H9 (cell line): Measurements from ENCODE around the gene DCC. TPM values are rescaled to one million over a fixed set of nuclear protein-coding genes. Genes with fewer than 3 reads are reported as not detected.

Source experiments
- DNase-seq: peaks from one replicate; pipeline ENCODE4 v3.0.0-alpha.2; 2017
- H2AFZ ChIP-seq: one replicate; pipeline ENCODE4 v1.6.1; 2013; ENCODE audit warnings: mild to moderate bottlenecking, low read length, control low read depth, moderate library complexity
- H2AK5ac ChIP-seq: 2 replicates; pipeline ENCODE4 v1.6.1; 2013; ENCODE audit warnings: low read length, control low read depth, mixed read lengths; ENCODE audit not compliant: insufficient read length
- H2BK120ac ChIP-seq: one replicate; pipeline ENCODE4 v1.6.1; 2013; ENCODE audit warnings: low read depth, mild to moderate bottlenecking, low read length, control low read depth, inconsistent platforms; ENCODE audit not compliant: poor library complexity, severe bottlenecking
- H2BK12ac ChIP-seq: 2 replicates; pipeline ENCODE4 v1.6.1; 2013; ENCODE audit warnings: low read length, control low read depth, mixed read lengths, low read depth; ENCODE audit not compliant: insufficient read length
- H2BK15ac ChIP-seq: 2 replicates; pipeline ENCODE4 v1.6.1; 2013; ENCODE audit warnings: low read depth, low read length, control low read depth
- H2BK20ac ChIP-seq: one replicate; pipeline ENCODE4 v1.6.1; 2013; ENCODE audit warnings: low read depth, mild to moderate bottlenecking, low read length, control low read depth, inconsistent platforms; ENCODE audit not compliant: poor library complexity, severe bottlenecking
- H2BK5ac ChIP-seq: 2 replicates; pipeline ENCODE4 v1.6.1; 2013; ENCODE audit warnings: low read length, control low read depth, mixed read lengths; ENCODE audit not compliant: insufficient read length
- H3K14ac ChIP-seq: 2 replicates; pipeline ENCODE4 v1.6.1; 2013; ENCODE audit warnings: low read length, control low read depth; ENCODE audit not compliant: insufficient read depth
- H3K18ac ChIP-seq: 2 replicates; pipeline ENCODE4 v1.6.1; 2013; ENCODE audit warnings: low read depth, mild to moderate bottlenecking, mixed read lengths, low read length, control low read depth; ENCODE audit not compliant: insufficient read length
- H3K23ac ChIP-seq: 2 replicates; pipeline ENCODE4 v1.6.1; 2013; ENCODE audit warnings: low read length, control low read depth, mixed read lengths, low read depth; ENCODE audit not compliant: insufficient read length
- H3K23me2 ChIP-seq: 2 replicates; pipeline ENCODE4 v1.6.1; 2013; ENCODE audit warnings: low read depth, mild to moderate bottlenecking, mixed read lengths, low read length, control low read depth; ENCODE audit not compliant: insufficient read length, poor library complexity, severe bottlenecking
- H3K27ac ChIP-seq: 2 replicates; pipeline ENCODE4 v1.5.1; 2013; ENCODE audit warnings: low read length, control low read depth, mixed read lengths, low read depth; ENCODE audit not compliant: insufficient read length
- H3K27me3 ChIP-seq: 2 replicates; pipeline ENCODE4 v1.6.1; 2013; ENCODE audit warnings: low read length, control low read depth, inconsistent platforms; ENCODE audit not compliant: insufficient read depth
- H3K4ac ChIP-seq: 2 replicates; pipeline ENCODE4 v1.6.1; 2013; ENCODE audit warnings: low read depth, mild to moderate bottlenecking, control low read depth, inconsistent platforms, low read length, moderate library complexity
- H3K4me1 ChIP-seq: 2 replicates; pipeline ENCODE4 v1.6.1; 2013; ENCODE audit warnings: low read length, control low read depth, inconsistent platforms; ENCODE audit not compliant: insufficient read depth
- H3K4me2 ChIP-seq: 2 replicates; pipeline ENCODE4 v1.6.1; 2013; ENCODE audit warnings: low read length, control low read depth, mixed read lengths; ENCODE audit not compliant: insufficient read length, insufficient read depth
- H3K56ac ChIP-seq: 2 replicates; pipeline ENCODE4 v1.6.1; 2013; ENCODE audit warnings: low read depth, mild to moderate bottlenecking, mixed read lengths, low read length, control low read depth; ENCODE audit not compliant: insufficient read length
- H3K79me1 ChIP-seq: 2 replicates; pipeline ENCODE4 v1.6.1; 2013; ENCODE audit warnings: low read depth, mild to moderate bottlenecking, moderate library complexity, low read length, control low read depth, inconsistent platforms; ENCODE audit not compliant: insufficient read depth, poor library complexity, severe bottlenecking
- H3K79me2 ChIP-seq: 2 replicates; pipeline ENCODE4 v1.6.1; 2013; ENCODE audit warnings: low read length, control low read depth, inconsistent platforms; ENCODE audit not compliant: insufficient read depth
- H3K9ac ChIP-seq: 2 replicates; pipeline ENCODE4 v1.6.1; 2013; ENCODE audit warnings: low read length, control low read depth, mixed read lengths; ENCODE audit not compliant: insufficient read length; ENCODE audit errors: extremely low read depth
- H3K9me3 ChIP-seq: one replicate; pipeline ENCODE4 v1.6.1; 2013; ENCODE audit warnings: low read depth, low read length, inconsistent platforms; ENCODE audit not compliant: control insufficient read depth
- H3T11ph ChIP-seq: one replicate; pipeline ENCODE4 v1.6.1; 2013; ENCODE audit warnings: mild to moderate bottlenecking, low read length, control low read depth, inconsistent platforms
- H4K20me1 ChIP-seq: one replicate; pipeline ENCODE4 v1.6.1; 2013; ENCODE audit not compliant: control insufficient read depth, insufficient read length, insufficient read depth
- H4K5ac ChIP-seq: 2 replicates; pipeline ENCODE4 v1.6.1; 2013; ENCODE audit warnings: low read depth, mild to moderate bottlenecking, mixed read lengths, low read length, control low read depth; ENCODE audit not compliant: insufficient read length
- H4K8ac ChIP-seq: replicated peaks from 2 replicates; pipeline ENCODE4 v1.6.1; 2013; ENCODE audit warnings: low read length, control low read depth, mixed read lengths, low read depth; ENCODE audit not compliant: insufficient read length
- H4K91ac ChIP-seq: 2 replicates; pipeline ENCODE4 v1.6.1; 2013; ENCODE audit warnings: low read depth, mild to moderate bottlenecking, moderate library complexity, mixed read lengths, low read length, control low read depth; ENCODE audit not compliant: insufficient read length
- H3K27ac Mint-ChIP-seq, 3 experiments: 2 replicates in 2 of 3; 3 replicates in 1 of 3; pipeline ENCODE4 v1.8.0; 2020 to 2021; ENCODE audit warnings: mixed read lengths in 3 of 3, mild to moderate bottlenecking in 1 of 3, moderate library complexity in 1 of 3
- H3K27me3 Mint-ChIP-seq: 2 replicates; pipeline ENCODE4 v1.8.0; 2021; ENCODE audit warnings: low read depth, mild to moderate bottlenecking, moderate library complexity, mixed read lengths
- H3K36me3 Mint-ChIP-seq, 3 experiments: 2 replicates in 2 of 3; 3 replicates in 1 of 3; pipeline ENCODE4 v1.8.0; 2020 to 2021; ENCODE audit warnings: low read depth in 3 of 3, mixed read lengths in 3 of 3; ENCODE audit not compliant: insufficient read depth in 1 of 3
- H3K4me1 Mint-ChIP-seq, 2 experiments: 2 replicates each; pipeline ENCODE4 v1.8.0; 2020; ENCODE audit warnings: mixed read lengths in 2 of 2
- H3K4me3 Mint-ChIP-seq, 2 experiments: 2 replicates in 1 of 2; 3 replicates in 1 of 2; pipeline ENCODE4 v1.8.0; 2020 to 2021; ENCODE audit warnings: mild to moderate bottlenecking in 2 of 2, mixed read lengths in 2 of 2, moderate library complexity in 1 of 2
- H3K9me3 Mint-ChIP-seq, 2 experiments: 2 replicates in 1 of 2; 3 replicates in 1 of 2; pipeline ENCODE4 v1.8.0; 2020; ENCODE audit warnings: mild to moderate bottlenecking in 2 of 2, mixed read lengths in 2 of 2, moderate library complexity in 1 of 2
- CTCF ChIP-seq: fragments of 200-600 bp; sonication (generic); conservative IDR thresholded peaks from 3 replicates; pipeline ENCODE4 v1.8.0; 2021; ENCODE audit warnings: antibody characterized with exemption, mild to moderate bottlenecking
- total RNA-seq: library from RNA; stranded (reverse); gene quantifications from 2 replicates; pipeline ENCODE4 v1.2.1, GENCODE V29; 2021

Gene DCC
- total RNA-seq, 1 experiment from 2014 or later: 0.35 TPM

GRCh38 chr18:53421869-53422268 lies 1081.9 kb downstream of the DCC start:
- Histone ChIP-seq H3K27ac (no peak overlapping the region), H3T11ph (no peak overlapping the region), H3K79me2 (no peaks in the 10 kb centered on the region), H3K56ac (no peak overlapping the region), H2BK5ac (no peak overlapping the region), H3K18ac (no peak overlapping the region), H3K23me2 (no peaks in the 10 kb centered on the region), H4K8ac (no peak overlapping the region), H2AFZ (no peak overlapping the region), H2BK12ac (no peak overlapping the region), H3K4me2 (no peak overlapping the region), H4K91ac (no peak overlapping the region), H2AK5ac (no peak overlapping the region), H3K23ac (no peak overlapping the region), H2BK120ac (no peak overlapping the region), H2BK15ac (no peak overlapping the region), H3K4ac (no peak overlapping the region), H3K27me3 (no peaks in the 10 kb centered on the region), H3K79me1 (no peaks in the 10 kb centered on the region), H4K20me1 (no peaks in the 10 kb centered on the region), H2BK20ac (no peak overlapping the region), H3K4me1 (peaks cover 3% of the 10 kb centered on the region; the same call in 1 of the 2 replicates), H4K5ac (no peak overlapping the region), H3K14ac (no peak overlapping the region), H3K9ac (no peak overlapping the region), H3K9me3 (no peaks in the 10 kb centered on the region)
- Mint-ChIP-seq H3K27me3 (no peaks in the 10 kb centered on the region), H3K4me1 (peaks cover 20 to 21% of the 10 kb centered on the region in 2 experiments), H3K4me3 (no peak overlapping the region), H3K36me3 (no peaks in the 10 kb centered on the region), H3K9me3 (no peaks in the 10 kb centered on the region; a peak in 1 of 5 replicates), H3K27ac (no peak overlapping the region)
- no peak for DNase-seq
- no peak for TF ChIP-seq CTCF
